ENCODE results near the gene FIZ1. TPM values are rescaled to one million over a fixed set of nuclear protein-coding genes. Genes with fewer than 3 reads are reported as not detected.

Gene FIZ1
- total and polyA plus RNA-seq, 2 of the 4 experiments (the other 2 are of a cell fraction) = 1.3 to 5.9 TPM

GRCh38 chr19:55566823-55567222 is 32.5 kb downstream of the FIZ1 start:
- Histone ChIP-seq H2AFZ (replicated peaks; ENCODE audit: low read length, poor library complexity) (peak overlapping the region; percentile 63), H2AK5ac (ENCODE audit: low read depth, low read length) (no peak overlapping the region), H3K27me3 (ENCODE audit: control insufficient read depth, insufficient read depth, low read length) (peaks cover 12% of the 10 kb centered on the region), H3K18ac (ENCODE audit: low read depth, low read length) (no peak overlapping the region), H3K23ac (ENCODE audit: low read depth, low read length) (peak overlapping the region; percentile 64; the same call in 1 of the 2 replicates), H2AK9ac (replicated peaks; ENCODE audit: low read depth, low read length, poor library complexity) (peak overlapping the region; percentile 71), H3K4me1 (ENCODE audit: control insufficient read depth, insufficient read depth, low read length) (no peaks in the 10 kb centered on the region), H2BK15ac (ENCODE audit: low read depth, low read length) (no peak overlapping the region), H4K20me1 (ENCODE audit: insufficient read depth, low read length) (no peaks in the 10 kb centered on the region), H3K9me1 (ENCODE audit: insufficient read depth, low read length) (no peaks in the 10 kb centered on the region), H4K8ac (ENCODE audit: low read depth in 2 of 2, low read length in 2 of 2) (no peak overlapping the region), H4K5ac (ENCODE audit: low read depth, low read length) (no peak overlapping the region), H3K4ac (ENCODE audit: low read depth, low read length) (no peak overlapping the region), H3K79me1 (ENCODE audit: low read depth in 1 of 2, low read length in 2 of 2) (no peaks in the 10 kb centered on the region), H3K9me3 (ENCODE audit: control insufficient read depth, insufficient read depth, low read length) (no peaks in the 10 kb centered on the region), H3K56ac (ENCODE audit: extremely low read depth, insufficient read depth, low read length) (no peak overlapping the region), H4K91ac (ENCODE audit: insufficient read depth, low read depth, low read length) (no peak overlapping the region), H3K4me2 (ENCODE audit: low read depth, low read length) (no peak overlapping the region), H2BK20ac (ENCODE audit: low read depth, low read length) (no peak overlapping the region), H3K36me3 (ENCODE audit: control insufficient read depth, insufficient read depth, low read length) (no peaks in the 10 kb centered on the region), H3K14ac (replicated peaks; ENCODE audit: low read depth, low read length) (no peak overlapping the region), H3K9ac (ENCODE audit: low read depth, low read length) (no peak overlapping the region), H3K27ac (ENCODE audit: insufficient read depth, low read length) (no peak overlapping the region), H2BK5ac (ENCODE audit: low read depth, low read length, poor library complexity, severe bottlenecking) (no peak overlapping the region), H3K4me3 (ENCODE audit: insufficient read depth, low read depth, low read length) (no peak overlapping the region), H2BK120ac (ENCODE audit: low read depth, low read length) (no peak overlapping the region)
- TF ChIP-seq MXI1 (IDR thresholded peaks at IDR 0.05; ENCODE audit: borderline replicate concordance, low read depth, low read length) (no peak), NFE2L2 (IDR thresholded peaks at IDR 0.05; ENCODE audit: low read depth, low read length) (no peak), SMC3 (IDR thresholded peaks at IDR 0.05; ENCODE audit: low read depth, low read length) (no peak), FOS (IDR thresholded peaks at IDR 0.05; ENCODE audit: low read depth, low read length) (no peak), CTCF (conservative IDR thresholded peaks at IDR 0.05; ENCODE audit: low read depth, low read length) (no peak), RAD21 (IDR thresholded peaks at IDR 0.05; ENCODE audit: low read length) (no peak)
- TF ChIP-seq, protein P1, sequence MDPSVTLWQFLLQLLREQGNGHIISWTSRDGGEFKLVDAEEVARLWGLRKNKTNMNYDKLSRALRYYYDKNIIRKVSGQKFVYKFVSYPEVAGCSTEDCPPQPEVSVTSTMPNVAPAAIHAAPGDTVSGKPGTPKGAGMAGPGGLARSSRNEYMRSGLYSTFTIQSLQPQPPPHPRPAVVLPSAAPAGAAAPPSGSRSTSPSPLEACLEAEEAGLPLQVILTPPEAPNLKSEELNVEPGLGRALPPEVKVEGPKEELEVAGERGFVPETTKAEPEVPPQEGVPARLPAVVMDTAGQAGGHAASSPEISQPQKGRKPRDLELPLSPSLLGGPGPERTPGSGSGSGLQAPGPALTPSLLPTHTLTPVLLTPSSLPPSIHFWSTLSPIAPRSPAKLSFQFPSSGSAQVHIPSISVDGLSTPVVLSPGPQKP (IDR thresholded peaks at IDR 0.05; ENCODE audit: borderline replicate concordance, low read depth, low read length) = no peak
- no peak for ATAC-seq (ENCODE audit: low read depth)
- CTCF ChIA-PET = no interaction called here
- POLR2A ChIA-PET (ENCODE audit: unreplicated experiment) = no interaction called here
- WGBS, 2 experiments (ENCODE audit: extremely low coverage in 2 of 2, insufficient read length in 1 of 2) = 39% methylated on average over 3 of the region's 9 CpGs; no CpG with 5 or more reads in 1 of the 2 experiments
- intact Hi-C loops (cut with micrococcal nuclease) (no loop called here), dilution Hi-C loops (cut with HindIII; ENCODE audit: low sequenced_read_pairs, unreplicated experiment) (no loop called here), in situ Hi-C loops (cut with MboI; ENCODE audit: low sequenced_read_pairs) (no loop called here)
- DNase-seq = no peak
- BruUV-seq (replicated peaks) = no TSS peak
